HG02588 (cell line): ENCODE results near the gene RNF145.
"Not testable (repeated sequence)": the region's sequence is repeated elsewhere in the genome, so short reads cannot be mapped to it uniquely, and the experiment has no call there.

Source experiments
- ATAC-seq: cut with Tn5 transposase; IDR thresholded peaks from one replicate; pipeline ENCODE4 v1.9.1; 2021; ENCODE audit warnings: mild to moderate bottlenecking, moderate library complexity; ENCODE audit not compliant: unreplicated experiment

The RNF145 gene

DNA sequence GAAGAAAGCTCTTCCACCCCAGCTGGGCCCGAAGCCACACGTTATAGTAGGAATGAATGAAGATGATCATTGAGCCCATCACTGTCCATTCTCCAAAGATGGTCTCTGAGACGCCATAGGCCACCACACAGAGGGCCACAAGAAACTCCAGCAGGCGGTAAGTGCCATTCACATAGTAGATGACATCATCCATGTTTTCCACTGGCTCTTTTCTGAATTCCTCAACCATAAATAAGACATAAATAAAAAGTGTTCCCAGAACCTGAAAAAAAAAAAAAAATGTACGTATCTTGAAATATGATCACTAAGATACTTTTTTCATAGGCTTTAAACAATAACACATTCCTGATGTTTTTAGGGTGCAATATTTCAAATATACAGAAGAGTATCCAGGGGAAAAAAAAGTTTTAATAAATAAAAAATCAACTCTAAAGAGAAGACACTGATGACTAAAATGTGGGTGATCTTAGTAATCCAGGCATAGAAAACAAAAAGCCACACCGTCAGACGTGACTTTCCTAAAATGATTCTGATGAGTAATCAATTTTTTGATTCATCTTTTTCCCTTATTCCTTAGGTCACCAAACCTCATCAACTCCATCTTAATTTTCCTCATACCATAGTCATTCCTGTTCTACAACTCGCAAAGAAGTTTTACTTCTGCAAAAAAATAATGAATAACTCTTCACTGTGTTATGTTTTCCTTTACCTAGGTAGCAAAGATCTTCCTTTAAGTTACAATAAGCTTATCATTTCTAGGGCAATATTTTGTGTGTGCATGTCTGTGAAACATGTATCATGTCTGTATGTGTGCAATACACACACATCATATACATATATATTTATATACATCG lies 47.8 kb downstream of the RNF145 start:
- no peak for ATAC-seq

DNA sequence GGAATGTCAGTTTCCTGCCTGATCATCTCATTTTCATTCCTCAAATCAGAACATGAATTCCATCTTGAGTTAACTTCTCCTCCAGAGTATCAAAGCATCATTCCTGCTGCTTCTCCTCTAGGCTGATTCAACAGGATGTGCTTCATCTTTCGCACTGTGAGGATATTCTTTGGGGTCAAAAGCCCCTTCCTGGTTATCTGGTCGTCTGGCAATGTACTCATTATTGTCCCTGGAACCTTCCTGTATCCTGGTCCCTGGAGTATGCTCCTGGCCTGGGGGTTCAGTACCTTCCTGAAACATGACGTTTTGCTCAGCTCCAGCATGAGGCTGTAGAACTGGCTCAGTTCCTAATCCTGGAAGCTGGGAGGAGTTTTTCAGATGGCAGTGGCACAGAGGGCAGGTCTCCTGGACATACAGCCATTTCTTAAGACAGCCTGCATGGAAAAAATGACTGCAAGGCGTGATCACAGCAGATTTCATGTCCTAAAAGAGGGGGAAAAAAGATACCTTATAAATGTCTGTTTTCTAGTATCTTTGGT lies 50.7 kb downstream of the RNF145 start:
- ATAC-seq, result not testable (repeated sequence)

DNA sequence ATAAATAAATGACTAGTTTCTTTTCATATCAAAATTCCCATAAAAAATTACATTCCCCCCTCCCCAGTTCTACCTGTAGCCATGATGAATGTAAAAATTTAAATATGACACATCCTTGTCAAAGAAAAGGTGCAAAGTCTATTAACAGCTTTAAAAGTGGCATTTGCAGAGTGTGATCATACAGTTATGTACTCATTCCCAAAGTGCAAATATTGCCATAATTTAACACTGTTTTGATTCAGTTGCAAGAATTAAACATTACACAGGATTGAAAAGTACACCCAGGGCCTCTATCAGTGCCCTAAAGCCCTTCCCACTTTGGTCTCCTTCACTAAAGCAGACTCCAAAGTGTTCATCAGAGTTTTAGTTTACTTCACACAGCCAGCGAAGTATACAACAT lies 51.8 kb downstream of the RNF145 start:
- no peak for ATAC-seq

GRCh38 chr5:159156426-159157238 lies 52.7 kb downstream of the RNF145 start:
- peak; percentile 64 for ATAC-seq

- no peak for ATAC-seq
These were observed 53.4 kb downstream of the RNF145 start for GRCh38 chr5:159155960-159156359.

GRCh38 chr5:159152876-159153275 lies 56.5 kb downstream of the RNF145 start:
- no peak for ATAC-seq

- no peak for ATAC-seq
These were observed 60.3 kb downstream of the RNF145 start for GRCh38 chr5:159149085-159149484.

DNA sequence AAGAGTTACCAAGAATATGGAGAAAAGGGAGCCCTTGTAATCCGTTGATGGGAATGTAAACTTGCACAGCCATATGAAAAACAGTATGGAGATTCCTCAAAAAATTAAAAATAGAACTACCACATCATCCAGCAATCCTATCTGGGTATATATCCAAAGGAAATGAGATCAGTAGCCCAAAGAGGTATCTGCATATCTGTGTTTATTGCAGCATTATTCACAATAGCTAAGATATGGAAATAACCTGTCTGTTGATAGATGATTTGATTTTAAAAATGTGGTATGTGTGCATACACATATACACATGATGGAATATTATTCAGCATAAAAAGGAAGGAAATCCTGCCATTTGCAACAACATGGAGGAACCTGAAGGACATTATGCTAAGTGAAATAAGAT lies 61.4 kb downstream of the RNF145 start:
- no peak for ATAC-seq

- ATAC-seq, result no peak
These were observed 62.5 kb downstream of the RNF145 start for GRCh38 chr5:159146839-159147238.

- not testable (repeated sequence) for ATAC-seq
These were observed 64.2 kb downstream of the RNF145 start for GRCh38 chr5:159145160-159145559.

DNA sequence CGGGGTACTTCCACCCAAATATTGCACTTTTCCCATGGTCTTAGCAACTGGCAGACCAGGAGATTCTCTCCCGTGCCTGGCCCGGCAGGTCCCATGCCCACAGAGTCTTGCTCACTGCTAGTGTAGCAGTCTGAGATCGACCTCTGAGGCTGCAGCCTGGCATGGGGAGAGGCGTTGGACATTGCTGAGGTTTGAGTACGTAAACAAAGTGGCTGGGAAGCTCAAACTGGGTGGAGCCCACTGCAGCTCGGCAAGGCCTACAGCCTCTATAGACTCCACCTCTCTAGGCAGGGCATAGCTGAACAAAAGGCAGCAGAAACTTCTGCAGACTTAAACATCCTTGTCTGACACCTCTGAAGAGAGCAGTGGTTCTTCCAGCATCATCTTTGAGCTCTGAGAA lies 69.6 kb downstream of the RNF145 start:
- no peak for ATAC-seq

GRCh38 chr5:159135896-159136531 lies 73.3 kb downstream of the RNF145 start:
- no peak for ATAC-seq

DNA sequence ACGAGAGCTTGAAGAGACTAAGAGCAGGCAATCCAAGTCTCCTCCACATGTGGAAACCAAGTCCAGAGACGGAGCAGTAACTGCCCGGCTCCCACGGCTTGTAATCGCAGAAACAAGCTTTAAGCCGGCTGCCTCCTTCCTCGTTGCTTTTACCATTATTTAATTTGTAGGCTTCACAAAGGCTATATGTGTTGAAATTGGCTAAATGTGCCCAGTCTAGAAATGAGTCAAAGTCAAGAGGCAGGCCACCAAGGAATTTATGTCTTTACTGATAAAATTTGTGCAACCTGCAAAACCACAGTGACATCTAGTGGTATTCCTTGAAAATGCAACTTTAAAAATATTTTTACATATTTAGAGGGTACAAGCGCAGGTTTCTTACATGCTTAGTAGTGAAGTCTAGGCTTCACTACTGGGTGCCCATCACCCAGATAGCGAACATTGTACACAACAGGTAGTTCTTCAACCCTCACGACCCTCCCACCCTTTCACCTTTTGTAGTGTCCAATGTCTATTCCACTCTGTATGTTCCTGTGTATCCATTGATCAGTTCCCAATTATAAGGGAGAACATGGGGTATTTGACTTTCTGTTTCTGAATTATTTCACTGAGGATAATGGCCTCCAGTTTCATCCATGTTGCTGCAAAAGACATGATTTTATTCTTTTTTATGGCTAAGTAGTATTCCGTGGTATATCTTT lies 76.2 kb downstream of the RNF145 start:
- ATAC-seq, result no peak

DNA sequence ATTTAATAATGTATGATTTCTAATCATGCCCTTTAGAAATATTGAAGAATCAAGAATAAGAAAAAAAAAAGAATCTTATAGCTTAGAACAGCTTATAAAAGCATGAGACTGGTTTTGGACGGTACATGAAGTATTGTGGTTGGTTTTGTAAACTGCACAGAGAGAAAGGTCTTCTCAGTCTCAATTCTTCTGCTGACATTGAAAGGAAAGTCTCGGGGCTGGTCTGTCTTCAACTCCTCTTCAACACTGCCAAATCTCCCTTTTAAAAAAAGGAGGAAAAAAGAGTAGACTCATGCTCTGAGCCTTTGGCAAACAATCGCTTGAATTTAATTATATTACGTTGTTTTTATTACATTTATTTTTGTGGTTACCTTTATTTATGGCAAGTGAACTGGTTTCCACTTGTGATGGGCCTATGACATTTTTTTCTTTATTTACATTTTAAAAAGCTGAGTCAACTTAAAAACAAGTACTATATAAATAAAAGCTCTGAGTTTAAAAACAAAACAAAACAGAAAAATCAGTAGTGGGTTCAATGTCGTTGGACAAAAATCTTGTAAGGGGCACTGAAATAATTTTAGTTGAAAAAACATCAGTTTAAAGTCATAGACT lies 76.8 kb downstream of the RNF145 start:
- no peak for ATAC-seq

- no peak for ATAC-seq
These were observed 77.4 kb downstream of the RNF145 start for GRCh38 chr5:159131951-159132350.

- ATAC-seq, result no peak
These were observed 78.5 kb downstream of the RNF145 start for GRCh38 chr5:159130871-159131270.

DNA sequence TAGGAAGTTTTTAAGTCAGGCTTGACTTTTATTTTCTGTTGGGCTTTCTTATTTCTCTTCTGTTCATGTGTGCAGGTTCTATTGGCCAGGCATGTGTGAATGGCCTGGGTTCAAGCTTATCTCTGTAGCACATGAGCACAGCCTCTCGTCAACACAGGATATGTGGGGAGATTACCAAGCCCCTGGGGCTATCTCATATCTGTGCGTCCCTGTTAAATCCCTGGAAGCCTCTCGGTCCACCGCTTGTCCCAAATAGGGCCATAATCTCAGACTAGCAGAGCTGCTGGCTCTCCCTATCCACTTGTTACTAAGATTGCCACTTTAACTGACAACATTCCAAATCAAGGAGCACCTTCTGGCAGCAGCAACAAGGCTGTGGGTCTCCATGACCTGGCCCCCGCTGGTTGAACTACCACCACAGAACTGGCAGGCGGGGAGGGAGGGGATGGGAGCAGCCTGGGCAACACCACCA lies 81.2 kb downstream of the RNF145 start:
- ATAC-seq, result no peak

DNA sequence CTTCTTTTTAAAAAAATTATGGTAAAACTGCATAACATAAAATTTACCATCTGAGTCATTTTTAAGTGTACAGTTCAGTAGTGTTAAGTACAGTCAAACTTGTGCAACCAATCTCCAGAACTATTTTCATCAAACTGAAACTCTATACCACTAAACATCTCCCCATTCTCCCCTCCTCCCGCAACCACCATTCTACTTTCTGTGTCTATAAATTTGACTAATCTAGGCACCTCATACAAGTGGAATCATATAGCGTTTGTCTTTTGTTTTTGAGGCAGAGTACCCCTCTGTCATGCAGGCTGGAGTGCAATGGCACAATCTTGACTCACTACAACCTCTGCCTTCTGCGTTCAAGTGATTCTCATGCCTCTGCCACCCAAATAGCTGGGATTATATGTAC lies 85.7 kb downstream of the RNF145 start:
- no peak for ATAC-seq

GRCh38 chr5:159123189-159123588 lies 86.2 kb downstream of the RNF145 start:
- ATAC-seq, result no peak

DNA sequence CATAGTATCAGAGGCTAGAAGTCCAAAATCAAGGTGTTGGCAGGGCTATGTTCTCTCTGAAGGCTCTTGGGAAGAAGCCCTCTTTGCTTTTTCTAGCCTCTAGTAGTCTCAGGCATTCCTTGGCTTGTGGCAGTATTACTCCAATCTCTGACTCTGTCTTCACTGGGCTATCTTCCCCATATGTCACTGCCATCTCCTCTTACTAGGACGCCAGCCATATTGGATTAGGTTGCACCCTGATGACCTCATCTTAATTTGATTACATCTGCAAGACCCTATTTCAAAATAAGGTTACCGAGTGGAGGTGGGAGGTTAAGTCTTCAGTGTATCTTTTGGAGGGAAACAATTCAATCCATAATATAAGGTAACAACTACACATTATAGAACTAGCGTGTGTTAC lies 88.3 kb downstream of the RNF145 start:
- ATAC-seq, result no peak
